ENCODE measurements around the gene MEIS1.

MEIS1 gene

DNA sequence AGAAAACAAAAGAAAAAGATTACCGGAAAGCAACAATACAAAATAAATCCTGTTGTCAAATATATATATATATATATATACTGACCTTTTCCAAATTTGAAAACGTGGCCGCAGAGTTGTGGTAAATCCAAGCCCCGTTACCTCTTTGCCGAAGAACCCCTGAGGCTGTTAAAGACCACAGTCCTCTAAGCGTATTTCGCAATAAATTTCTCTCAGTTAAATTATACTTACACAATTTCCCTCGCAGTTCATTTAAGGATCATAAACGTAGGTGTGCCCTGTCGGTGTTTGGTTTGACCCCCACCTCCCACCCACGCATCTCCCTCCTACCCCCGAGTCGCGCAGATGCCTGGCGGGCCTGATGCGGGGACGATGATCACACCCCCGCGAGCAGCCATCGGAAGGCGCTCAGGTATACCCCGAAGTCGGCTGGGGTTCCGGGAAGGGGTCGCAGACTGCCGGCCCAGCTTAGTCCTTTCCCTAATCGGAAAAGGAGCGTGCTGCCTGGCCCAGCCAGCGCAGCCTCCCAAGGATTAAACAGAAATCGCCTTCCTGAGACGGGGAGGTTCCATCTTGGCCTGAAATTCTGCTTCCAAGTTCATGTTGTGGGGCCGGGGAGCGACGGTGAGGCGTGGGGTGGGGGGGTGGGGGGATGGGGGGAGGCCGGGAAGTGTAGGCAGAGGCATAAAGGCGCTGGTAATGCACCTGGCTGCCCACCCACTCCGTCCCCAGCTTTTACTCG is 2.9 kb upstream of the MEIS1 start:
- DNase-seq, result no peak

DNA sequence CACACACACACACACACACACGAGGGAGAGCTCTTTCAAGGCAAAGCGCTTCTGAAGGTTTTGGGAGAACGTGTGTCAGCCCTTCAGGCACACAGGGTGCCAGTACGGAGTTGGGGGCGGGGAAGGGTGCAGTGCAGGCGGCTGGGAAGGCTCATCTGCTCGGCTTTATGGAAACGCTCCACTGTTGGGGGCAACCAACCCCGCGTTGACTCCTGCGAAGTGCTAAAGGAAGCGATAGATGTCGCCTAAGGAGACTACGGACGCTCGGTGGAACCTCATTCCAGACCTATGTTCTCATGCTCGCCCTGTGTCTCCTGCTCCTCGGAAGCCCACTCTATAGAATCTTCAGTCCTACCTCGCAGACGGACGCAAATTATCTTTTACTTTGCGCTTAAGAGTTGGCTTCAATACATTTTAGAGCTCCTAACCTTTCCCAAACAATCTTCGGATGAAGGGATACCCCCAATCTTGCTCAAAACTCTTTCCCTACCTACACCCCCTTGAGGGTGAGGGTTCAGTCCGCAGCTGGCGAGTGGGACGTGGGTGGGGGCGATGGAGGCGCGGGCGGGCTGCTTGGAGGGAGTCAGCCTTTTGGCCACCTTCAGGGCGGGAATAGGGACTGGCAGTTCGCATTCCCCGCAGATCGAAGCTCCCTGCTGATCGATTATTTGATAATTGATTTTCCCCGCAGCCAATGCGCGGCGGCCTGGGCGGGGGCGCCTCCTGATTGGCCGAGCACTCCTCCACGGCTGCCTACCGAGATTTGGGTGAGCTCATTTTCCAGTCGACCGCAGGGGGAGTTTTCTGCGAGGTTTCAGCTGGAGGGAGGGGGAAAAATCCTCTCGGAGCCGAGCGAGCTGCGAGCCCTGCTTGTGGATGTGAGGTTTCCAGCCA is 1.9 kb upstream of the MEIS1 start:
- DNase-seq, result peak; percentile 90 to 95

DNA sequence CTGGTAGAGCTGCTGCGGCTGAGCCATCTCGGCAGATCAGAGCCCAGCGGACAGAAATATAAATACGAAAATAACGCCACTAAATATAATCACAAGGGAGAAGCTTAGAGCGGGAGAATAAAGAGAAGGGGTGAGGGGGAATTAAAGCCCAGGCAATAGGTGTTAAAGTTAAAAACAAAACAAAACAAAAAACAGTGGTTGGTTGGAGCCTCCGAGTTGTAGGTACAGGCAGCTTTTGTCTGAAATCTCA is 1.3 kb upstream of the MEIS1 start:
- DNase-seq, result no peak

DNA sequence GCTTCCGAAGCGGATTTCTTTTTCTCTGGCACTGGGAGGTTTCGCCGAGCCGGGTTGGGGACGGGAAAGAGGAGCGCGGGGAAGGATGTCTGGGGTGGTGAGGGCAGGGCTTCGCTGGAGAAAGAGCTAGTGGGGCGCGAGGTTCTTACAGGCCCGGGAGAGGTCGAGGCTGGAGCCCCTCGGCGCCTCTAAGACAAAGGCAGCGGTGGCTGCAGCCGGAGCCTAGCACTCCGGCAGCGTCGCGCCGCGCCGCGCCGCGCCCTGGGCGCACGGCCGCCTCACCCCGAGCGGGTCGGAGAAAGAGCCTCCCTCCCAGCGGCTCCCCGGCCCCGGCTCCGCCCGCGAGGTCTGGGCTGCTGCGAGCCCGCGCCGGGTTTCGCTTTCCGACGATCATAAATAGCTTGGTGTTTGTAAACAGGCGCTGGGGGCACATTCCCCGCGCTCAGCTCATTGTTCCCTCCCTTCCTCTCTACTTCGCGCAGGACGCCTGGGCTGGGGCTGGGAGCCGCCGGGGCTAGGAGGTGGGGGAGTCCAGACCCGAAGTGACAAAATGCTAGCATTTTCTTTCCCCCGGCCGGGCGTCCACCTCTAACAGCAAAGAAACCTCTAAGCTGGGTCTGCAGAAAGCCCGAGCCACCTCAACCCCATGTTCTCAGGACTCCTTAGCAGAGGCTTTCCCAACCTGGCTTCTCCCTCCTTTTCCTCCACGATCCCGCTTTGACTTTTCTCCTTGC is 813 bp upstream of the MEIS1 start:
- no peak for DNase-seq

DNA sequence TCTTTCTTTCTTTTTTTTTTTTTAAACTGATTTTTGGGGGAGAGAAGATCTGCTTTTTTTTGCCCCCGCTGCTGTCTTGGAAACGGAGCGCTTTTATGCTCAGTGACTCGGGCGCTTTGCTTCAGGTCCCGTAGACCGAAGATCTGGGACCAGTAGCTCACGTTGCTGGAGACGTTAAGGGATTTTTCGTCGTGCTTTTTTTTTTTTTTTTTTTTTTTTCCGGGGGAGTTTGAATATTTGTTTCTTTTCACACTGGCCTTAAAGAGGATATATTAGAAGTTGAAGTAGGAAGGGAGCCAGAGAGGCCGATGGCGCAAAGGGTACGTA is 587 bp downstream of the MEIS1 start:
- DNase-seq, result no peak

DNA sequence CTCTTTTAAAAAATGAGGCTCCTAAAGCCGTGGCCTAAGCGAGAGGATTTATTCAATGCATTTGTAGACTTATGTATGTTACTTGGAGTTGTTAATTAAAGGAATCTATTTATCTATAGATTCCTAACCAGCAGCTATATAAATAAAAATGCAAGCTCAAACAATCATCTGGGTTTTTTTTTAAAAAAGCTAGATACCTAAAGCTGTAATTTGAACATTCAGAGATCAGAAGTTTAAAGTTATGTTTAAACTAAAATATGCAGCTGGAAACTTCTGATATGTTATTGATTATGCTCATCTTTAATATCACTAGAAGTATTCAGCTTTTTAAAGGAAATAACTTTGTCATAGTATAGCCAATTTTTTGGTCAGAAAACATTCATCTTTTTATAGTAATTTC is 1.0 kb downstream of the MEIS1 start:
- DNase-seq, result no peak

DNA sequence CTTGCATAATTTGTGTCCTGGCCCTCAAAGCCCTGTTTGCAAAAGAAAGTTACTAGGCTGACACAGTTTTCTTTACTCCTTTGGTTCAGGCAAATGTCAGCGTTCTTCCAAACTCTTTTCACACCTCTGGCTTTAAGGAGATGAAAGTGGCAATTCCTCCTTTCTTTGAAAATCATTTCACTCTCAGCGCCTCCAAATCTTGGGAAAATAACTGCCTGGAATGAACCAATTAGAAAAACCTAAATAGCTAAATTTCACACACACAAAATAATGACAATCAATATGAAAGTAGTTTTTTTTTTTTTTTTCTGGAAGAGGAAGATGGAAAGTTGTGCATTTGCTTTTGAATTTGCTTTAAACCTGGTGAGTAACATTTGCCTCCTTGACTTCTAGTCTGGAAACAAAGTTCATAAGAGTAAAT is 1.7 kb downstream of the MEIS1 start:
- DNase-seq, result no peak

DNA sequence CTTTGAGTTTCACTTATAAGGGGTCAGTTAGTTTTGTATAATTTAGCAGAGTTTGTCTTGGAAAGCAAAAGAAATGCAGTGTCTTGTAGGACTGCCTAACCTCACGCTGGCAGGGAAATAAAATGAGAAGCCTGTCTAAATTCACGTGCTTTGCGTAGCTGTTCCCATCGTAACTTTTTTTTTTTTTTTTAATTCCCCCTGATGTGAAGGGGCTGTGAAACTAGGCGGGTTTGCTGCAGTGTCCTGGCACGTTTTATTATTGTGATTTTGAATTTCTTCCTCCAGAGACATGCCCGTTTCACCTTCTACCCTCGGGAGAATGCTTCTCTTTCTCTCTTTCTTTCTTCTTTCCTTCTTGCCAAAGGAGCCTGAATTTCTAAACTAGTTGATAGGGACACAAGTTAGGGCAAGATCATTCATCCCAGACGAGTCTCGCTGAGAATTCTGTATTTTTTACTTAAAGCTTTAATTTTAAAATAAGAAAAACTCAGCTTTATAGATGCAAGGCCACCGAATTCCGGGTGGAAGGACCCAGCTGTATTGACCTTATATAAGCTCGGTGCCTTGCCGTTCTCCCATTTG is 2.3 kb downstream of the MEIS1 start:
- no peak for DNase-seq

DNA sequence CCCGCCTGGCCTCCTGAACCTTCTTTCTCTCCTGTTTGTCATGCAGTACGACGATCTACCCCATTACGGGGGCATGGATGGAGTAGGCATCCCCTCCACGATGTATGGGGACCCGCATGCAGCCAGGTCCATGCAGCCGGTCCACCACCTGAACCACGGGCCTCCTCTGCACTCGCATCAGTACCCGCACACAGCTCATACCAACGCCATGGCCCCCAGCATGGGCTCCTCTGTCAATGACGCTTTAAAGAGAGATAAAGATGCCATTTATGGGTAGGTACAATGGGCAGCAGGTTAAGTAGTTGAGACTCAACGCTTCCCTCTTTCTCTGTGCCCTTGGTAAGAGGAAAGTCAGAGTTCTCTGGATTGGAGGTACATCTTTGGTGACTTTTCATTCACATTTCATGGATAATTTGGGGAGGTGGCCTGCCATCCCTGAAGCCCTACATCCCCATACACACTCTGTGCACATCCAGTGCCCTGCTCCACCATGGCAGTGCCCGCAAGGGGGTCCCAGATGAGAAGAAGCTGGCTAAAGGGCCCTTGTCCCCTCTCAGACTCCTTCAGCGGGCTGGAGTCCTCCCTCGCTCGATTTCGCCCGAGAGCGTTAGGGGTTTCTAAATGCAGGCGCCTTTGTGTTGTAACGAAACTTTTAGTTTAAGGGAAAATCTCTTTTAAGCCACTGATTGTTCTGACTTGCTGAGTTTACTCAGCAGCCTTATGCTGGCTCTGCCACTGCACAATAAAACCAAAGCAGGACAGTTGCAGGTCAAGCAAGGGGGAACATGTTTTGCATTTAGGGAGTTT is 3.0 kb downstream of the MEIS1 start:
- no peak for DNase-seq

DNA sequence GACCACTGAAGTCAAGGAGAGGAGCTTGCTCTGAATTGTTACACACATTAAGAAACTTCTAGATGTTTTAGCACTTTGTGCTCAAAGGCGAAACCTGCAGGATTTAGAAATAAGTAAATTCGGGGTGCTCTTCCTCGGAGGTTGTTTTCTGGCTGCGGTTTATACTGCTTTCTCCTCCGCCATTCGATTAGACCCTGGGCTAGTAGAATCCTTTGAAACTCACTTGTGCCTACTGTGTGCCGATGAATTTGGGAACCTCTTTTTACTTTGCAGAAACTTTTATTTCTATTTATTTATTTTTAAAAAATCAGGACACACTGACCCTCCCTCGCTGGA is 3.5 kb downstream of the MEIS1 start:
- no peak for DNase-seq

DNA sequence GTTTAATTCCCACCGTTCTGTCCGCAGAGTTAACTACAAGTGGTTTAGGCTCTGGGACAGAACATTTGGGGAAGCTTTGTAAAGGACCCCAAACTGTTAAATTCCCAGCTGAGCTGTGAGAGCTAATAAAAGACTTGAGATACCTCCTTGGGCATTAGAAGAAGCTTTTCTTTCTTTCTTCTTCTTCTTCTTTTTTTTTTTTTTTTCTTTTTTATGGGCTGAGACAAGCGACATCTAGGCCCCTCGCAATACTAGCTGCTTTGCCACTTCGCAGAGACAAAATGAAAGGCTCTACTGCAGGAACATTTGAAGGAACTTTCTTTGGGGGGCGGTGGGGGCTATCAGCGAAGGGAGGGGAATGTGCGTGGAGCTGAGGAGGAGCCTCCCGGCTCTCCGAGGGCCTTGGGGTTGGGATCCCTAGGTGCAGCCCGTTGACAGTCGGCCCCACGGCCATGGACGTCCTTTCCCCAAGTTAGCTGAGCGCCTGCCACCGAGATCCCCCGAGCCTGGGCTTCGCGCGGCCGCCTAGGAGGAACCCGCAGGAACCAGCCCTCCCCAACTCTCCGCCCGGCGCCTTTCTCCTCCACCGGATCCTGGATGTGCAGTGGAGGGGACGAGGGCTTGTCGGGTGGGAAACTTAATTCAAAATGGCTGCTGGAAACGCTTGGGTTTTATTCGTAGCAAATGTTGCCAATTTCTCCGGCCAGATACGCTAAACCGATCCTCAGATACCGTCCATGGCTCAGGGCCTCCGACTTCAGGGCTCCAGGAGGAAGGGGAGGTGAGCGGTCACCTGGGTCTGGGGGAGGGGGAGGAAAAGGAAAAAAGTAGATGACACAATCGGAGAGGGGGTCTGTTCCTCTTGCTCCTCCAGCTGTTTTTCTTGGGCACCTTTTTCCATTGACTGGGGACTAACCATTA is 4.2 kb downstream of the MEIS1 start:
- no peak for DNase-seq

DNA sequence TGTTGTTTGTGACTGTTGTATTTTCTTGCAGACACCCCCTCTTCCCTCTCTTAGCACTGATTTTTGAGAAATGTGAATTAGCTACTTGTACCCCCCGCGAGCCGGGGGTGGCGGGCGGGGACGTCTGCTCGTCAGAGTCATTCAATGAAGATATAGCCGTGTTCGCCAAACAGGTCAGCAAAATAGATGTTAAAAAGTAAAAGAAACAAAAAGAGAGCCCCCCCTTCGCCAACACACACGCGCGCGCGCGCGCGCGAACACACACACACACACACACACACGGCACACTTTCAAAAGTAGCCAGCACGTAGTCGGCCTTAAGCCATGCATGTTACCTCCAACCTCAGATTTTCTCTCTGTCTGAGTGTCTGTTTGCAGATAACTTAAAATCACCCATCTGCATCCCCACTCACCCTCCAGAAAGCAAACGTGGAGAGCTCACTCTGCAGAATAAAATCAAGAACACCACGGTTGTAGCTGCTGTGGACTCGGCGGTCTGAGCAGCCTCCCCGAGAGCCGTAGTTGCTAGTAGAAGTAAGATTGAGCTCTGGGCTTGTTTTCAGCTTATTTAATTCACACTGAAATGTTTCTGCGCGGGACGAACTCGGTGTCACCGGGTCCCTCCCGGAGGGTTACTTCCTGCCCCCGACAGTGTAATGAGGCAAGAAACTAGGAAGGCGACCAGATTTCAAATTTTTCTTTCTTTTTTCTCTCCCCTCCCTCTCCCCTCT is 5.1 kb downstream of the MEIS1 start:
- no peak for DNase-seq

DNA sequence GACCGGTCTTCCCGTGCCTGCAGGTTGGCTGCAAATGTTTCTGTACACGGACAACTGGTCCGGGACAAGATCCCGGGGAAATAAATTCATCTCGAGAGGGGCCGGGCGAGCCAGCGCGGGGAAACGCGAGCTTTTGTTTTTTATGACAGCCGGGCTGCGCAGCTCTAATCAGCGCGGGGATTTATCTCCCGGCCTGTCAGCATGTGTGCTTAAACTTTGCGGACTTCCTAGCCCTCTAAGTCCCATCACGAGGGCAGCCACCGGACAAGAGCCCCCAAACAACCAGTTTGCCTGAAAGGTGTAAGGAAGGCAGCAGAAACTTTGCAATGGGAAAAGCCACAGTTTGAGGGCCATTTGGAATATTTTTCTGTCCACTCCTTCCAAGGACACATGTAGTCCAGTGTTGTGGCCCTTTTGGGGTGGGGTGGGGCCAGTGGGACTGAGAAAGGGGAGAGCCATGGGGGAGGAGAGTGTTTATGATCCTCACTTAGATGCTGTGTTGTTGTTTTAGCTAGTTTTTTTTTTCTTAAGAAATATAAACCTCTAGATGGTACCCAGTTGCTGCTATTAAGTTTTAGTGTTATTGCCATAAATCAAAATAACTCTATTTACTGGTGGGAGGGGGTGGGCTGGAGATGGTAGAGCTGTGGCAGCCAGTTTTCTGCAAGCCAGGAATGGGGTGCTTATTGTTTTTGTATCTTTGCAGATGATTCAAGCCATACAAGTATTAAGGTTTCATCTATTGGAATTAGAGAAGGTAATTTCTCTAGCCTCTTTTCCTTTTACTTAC is 6.0 kb downstream of the MEIS1 start:
- DNase-seq, result no peak

DNA sequence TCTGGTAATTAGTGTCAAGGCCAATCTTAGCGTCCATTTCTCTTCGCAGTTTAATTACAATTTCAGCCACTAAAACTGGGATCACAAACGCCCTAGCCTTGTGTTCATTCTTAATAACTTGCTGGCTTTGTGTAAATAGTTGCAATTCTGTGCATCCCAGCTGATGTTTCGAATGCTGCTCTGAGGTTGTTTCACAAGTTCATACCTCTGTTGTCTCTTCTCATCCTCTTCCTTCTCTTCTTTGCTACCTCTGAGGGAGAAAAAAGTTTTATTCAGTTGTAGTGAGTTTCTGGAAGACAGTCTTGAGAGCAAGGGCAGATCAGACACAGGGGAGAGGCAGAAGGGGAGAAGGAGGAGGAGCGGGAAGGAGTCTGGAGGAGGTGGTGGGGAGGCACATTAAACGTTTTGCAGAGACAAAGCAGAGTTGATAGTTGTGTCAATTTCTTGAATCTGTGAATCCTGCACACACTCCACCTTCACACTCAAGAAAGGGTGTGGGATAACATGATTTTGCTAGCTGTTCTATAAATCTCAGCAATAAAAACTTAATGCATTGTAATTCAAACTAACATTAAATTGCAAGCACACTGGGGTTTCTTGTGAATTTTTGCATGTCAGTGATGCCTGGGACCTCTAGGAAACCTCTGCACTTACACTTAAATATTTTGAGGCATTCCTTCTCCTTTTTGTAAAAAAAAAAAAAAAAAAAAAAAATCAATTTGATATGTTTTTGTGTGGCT is 6.8 kb downstream of the MEIS1 start:
- peak in 1 of 2 experiments; percentile 9 for DNase-seq

DNA sequence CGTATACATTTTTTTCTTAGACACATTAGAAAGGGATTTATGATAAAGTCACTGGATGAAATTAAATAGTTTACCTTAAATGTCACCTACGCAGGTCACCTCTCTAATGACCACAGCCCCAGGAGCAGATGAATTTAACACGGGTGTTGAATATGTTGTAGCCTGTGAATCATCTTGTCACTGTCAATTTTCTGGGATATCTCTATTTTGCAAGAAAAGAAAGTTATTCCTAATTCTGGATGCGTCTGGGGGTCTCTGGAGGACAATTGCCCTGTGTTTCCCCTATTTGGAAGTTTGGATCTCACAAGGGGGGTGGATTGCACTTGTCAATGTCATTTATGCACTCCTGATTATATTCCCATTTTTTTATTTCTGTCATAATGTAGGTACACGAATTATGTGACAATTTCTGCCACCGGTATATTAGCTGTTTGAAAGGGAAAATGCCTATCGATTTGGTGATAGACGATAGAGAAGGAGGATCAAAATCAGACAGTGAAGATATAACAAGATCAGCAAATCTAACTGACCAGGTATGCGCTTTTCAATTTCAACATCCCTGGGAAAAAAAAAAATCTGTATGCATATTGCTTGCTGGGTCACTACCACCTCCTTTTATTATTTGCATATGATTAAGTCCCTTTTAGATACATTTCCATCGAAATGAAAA is 7.7 kb downstream of the MEIS1 start:
- no peak for DNase-seq

DNA sequence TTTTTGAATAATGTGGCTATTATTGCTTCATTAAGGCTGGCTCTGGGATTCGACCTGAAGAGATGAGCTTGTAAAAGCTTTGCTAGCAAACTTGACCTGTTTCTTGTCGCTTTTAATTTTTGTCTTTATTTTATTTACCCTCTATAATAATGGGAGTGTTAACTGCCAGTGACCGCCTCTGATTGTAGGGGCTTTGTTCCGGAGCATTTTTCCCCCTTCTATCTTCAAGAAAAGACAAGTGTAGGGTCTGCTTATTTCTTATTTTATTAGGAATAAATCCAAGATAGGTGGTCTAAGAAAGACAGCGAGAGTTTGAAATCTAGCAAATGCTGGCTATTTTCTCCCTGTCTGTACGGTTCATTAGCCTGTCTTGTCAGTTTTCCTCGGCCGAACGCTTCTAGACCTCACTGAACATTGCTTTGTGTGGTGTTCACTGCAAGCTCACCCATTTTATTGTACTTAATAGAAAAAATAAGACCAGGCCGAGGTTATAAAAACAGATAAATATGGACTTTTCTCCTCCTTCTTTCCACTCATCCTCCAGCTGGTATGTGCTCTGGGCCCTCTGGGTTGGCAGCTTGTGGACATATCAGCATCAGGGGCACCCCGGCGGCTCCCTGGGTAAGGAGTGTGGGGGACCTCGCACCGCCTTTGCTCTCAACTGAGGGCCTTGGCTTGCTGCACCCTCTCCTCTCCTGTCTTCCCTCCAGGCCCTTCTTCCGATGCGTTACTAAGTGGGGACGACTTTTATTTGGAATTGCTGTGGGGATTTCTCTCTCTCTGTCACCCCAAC is 8.5 kb downstream of the MEIS1 start:
- DNase-seq, result no peak

DNA sequence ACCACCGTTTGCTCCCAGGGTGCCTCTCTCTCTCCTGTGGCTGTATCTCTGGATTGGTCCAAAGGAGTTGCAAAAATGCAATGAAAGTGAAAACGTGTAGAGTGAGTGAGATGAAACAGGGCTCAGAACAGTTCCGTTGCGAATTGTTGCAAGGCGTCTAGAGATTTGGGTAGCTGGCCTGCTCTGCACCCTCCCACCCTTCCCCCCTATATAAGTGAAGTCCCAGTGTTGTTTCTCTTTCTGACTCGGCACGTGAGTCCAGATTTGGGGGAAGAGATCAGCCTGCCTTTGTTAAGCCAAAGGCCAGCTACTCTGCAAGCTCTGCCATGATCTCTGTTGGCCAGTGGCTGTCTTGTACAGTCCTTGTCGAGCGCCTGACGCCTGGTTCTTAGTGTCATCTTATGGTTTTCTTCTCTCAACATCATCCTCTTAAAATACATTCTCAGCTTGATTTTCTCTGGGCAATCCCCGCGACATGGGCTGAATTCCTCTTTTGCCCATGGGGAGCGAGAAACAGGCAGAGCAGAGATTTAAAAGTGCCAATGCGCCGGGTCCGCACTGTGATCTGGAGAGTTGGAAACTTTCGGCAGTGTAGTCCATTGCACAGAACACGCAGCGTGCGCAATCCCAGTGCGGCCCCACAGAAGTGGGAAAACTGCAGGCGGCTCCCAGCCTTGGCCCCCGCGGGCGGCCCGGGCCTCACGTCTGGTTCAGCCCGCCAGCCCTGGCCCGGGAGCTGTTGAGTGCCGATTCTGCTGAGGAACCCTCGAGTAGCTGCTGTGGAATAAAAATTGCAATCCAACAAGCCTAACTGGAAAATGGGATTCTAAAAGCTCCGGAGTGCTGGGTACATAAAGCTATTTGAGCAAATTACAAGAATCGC is 9.3 kb downstream of the MEIS1 start:
- DNase-seq, result no peak
